Measurements from ENCODE around the gene STAMBPL1.

STAMBPL1 gene

GRCh38 chr10:88841316-88842111, 38.5 kb upstream of the STAMBPL1 start:
- H3K36me3 Mint-ChIP-seq (ENCODE audit: insufficient read depth): peaks cover 1% of the 10 kb centered on the region
- H3K9me3 Mint-ChIP-seq: no peaks in the 10 kb centered on the region
- H3K4me3 Mint-ChIP-seq: no peak overlapping the region
- H3K4me1 Mint-ChIP-seq: no peaks in the 10 kb centered on the region
- ATAC-seq (replicated peaks; ENCODE audit: extremely low read depth, poor library complexity, severe bottlenecking): no peak
- no peak overlapping the region for H3K27ac Mint-ChIP-seq (ENCODE audit: low read depth)
- no peak for DNase-seq (ENCODE audit: low spot score in 2 of 2)
- H3K27me3 Mint-ChIP-seq: peaks cover 7% of the 10 kb centered on the region

GRCh38 chr10:88843171-88843570, 36.9 kb upstream of the STAMBPL1 start:
- Mint-ChIP-seq H3K27ac (ENCODE audit: low read depth) (no peak overlapping the region), H3K4me1 (no peaks in the 10 kb centered on the region), H3K36me3 (ENCODE audit: insufficient read depth) (peaks cover 1% of the 10 kb centered on the region), H3K4me3 (no peak overlapping the region), H3K9me3 (no peaks in the 10 kb centered on the region), H3K27me3 (peaks cover 7% of the 10 kb centered on the region)
- ATAC-seq (replicated peaks; ENCODE audit: extremely low read depth, poor library complexity, severe bottlenecking): no peak
- DNase-seq (ENCODE audit: low spot score in 2 of 2): no peak

GRCh38 chr10:88848499-88848898, 31.5 kb upstream of the STAMBPL1 start:
- no peak for ATAC-seq (replicated peaks; ENCODE audit: extremely low read depth, poor library complexity, severe bottlenecking)
- Mint-ChIP-seq H3K9me3 (no peaks in the 10 kb centered on the region), H3K27me3 (peaks cover 7% of the 10 kb centered on the region), H3K36me3 (ENCODE audit: insufficient read depth) (no peaks in the 10 kb centered on the region), H3K4me1 (no peaks in the 10 kb centered on the region), H3K4me3 (no peak overlapping the region), H3K27ac (ENCODE audit: low read depth) (no peak overlapping the region)
- no peak for DNase-seq (ENCODE audit: low spot score in 2 of 2)

DNA sequence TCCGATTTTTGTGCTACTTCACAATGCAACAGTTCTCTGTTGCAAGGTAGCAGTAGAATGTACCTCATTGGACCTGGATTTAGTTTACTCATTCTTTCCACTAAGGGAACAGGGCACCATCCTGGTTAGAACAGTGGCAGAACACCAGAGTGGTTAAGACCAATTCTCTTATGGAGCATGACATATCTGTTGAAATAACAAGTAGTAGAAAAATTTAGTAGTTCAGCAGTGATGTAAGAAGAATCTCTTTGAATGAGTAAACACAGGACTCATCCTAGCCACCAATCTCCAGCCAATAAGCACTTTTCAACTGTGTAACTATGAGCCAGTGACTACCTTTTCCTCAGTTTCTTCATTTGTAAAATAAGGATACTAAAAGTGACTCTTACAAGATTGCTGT, 30.8 kb upstream of the STAMBPL1 start:
- no peaks in the 10 kb centered on the region for H3K36me3 Mint-ChIP-seq (ENCODE audit: insufficient read depth)
- ATAC-seq (replicated peaks; ENCODE audit: extremely low read depth, poor library complexity, severe bottlenecking) (no peak), DNase-seq (ENCODE audit: low spot score in 2 of 2) (no peak)
- no peaks in the 10 kb centered on the region for H3K4me1 Mint-ChIP-seq
- H3K4me3 Mint-ChIP-seq: no peak overlapping the region
- peaks cover 7% of the 10 kb centered on the region for H3K27me3 Mint-ChIP-seq
- no peak overlapping the region for H3K27ac Mint-ChIP-seq (ENCODE audit: low read depth)
- no peaks in the 10 kb centered on the region for H3K9me3 Mint-ChIP-seq

GRCh38 chr10:88850712-88851111, 29.3 kb upstream of the STAMBPL1 start:
- H3K27ac Mint-ChIP-seq (ENCODE audit: low read depth): no peak overlapping the region
- no peak for DNase-seq (ENCODE audit: low spot score in 2 of 2)
- H3K36me3 Mint-ChIP-seq (ENCODE audit: insufficient read depth): no peaks in the 10 kb centered on the region
- ATAC-seq (replicated peaks; ENCODE audit: extremely low read depth, poor library complexity, severe bottlenecking): no peak
- H3K9me3 Mint-ChIP-seq: no peaks in the 10 kb centered on the region
- no peaks in the 10 kb centered on the region for H3K4me1 Mint-ChIP-seq
- no peak overlapping the region for H3K4me3 Mint-ChIP-seq
- peaks cover 1% of the 10 kb centered on the region for H3K27me3 Mint-ChIP-seq

GRCh38 chr10:88851706-88852105, 28.3 kb upstream of the STAMBPL1 start, which contains the start of gene ANKRD22:
TSS of gene ANKRD22 (minus strand) at chr10:88851844. CDS start at chr10:88851607, 237 bp downstream.
- DNase-seq (ENCODE audit: low spot score in 2 of 2): no peak
- H3K36me3 Mint-ChIP-seq (ENCODE audit: insufficient read depth): no peaks in the 10 kb centered on the region
- H3K9me3 Mint-ChIP-seq: no peaks in the 10 kb centered on the region
- H3K4me3 Mint-ChIP-seq: no peak within 1 kb of the TSS
- no peaks in the 10 kb centered on the region for H3K27me3 Mint-ChIP-seq
- no peak within 1 kb of the TSS for H3K27ac Mint-ChIP-seq (ENCODE audit: low read depth)
- ATAC-seq (replicated peaks; ENCODE audit: extremely low read depth, poor library complexity, severe bottlenecking): no peak
- H3K4me1 Mint-ChIP-seq: no peaks in the 10 kb centered on the region

DNA sequence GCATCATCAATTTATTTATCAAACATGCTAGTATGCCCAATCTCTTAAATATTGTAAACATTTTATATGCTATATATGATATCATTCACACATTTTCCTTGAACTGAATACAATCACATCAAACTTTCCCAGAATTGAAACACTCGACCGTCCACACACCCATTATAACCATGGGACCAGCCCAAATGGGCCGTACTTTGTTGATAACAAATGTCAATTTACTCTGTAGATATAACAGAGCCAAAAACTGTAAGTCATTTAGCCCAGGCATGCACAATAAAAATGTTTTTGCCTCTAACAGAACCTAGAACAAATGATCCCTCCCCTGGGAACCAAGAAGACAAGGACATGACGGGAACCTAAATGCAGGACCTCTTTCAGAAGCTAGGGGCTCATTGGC, 27.7 kb upstream of the STAMBPL1 start:
- no peaks in the 10 kb centered on the region for H3K27me3 Mint-ChIP-seq
- H3K27ac Mint-ChIP-seq (ENCODE audit: low read depth): no peak overlapping the region
- ATAC-seq (replicated peaks; ENCODE audit: extremely low read depth, poor library complexity, severe bottlenecking): no peak
- no peaks in the 10 kb centered on the region for H3K36me3 Mint-ChIP-seq (ENCODE audit: insufficient read depth)
- H3K4me3 Mint-ChIP-seq: no peak overlapping the region
- H3K9me3 Mint-ChIP-seq: no peaks in the 10 kb centered on the region
- DNase-seq (ENCODE audit: low spot score in 2 of 2): no peak
- H3K4me1 Mint-ChIP-seq: no peaks in the 10 kb centered on the region

GRCh38 chr10:88853155-88853881, 26.7 kb upstream of the STAMBPL1 start:
- H3K9me3 Mint-ChIP-seq: no peaks in the 10 kb centered on the region
- no peaks in the 10 kb centered on the region for H3K27me3 Mint-ChIP-seq
- H3K4me3 Mint-ChIP-seq: no peak overlapping the region
- H3K4me1 Mint-ChIP-seq: no peaks in the 10 kb centered on the region
- H3K27ac Mint-ChIP-seq (ENCODE audit: low read depth): no peak overlapping the region
- DNase-seq (ENCODE audit: low spot score in 2 of 2) (no peak), ATAC-seq (replicated peaks; ENCODE audit: extremely low read depth, poor library complexity, severe bottlenecking) (no peak)
- H3K36me3 Mint-ChIP-seq (ENCODE audit: insufficient read depth): no peaks in the 10 kb centered on the region

- Mint-ChIP-seq H3K9me3 (no peaks in the 10 kb centered on the region), H3K27ac (ENCODE audit: low read depth) (no peak overlapping the region), H3K4me3 (no peak overlapping the region), H3K4me1 (no peaks in the 10 kb centered on the region), H3K36me3 (ENCODE audit: insufficient read depth) (no peaks in the 10 kb centered on the region), H3K27me3 (no peaks in the 10 kb centered on the region)
- DNase-seq (ENCODE audit: low spot score in 2 of 2): no peak
- no peak for ATAC-seq (replicated peaks; ENCODE audit: extremely low read depth, poor library complexity, severe bottlenecking)
These were observed 25.4 kb upstream of the STAMBPL1 start for GRCh38 chr10:88854684-88855083.

DNA sequence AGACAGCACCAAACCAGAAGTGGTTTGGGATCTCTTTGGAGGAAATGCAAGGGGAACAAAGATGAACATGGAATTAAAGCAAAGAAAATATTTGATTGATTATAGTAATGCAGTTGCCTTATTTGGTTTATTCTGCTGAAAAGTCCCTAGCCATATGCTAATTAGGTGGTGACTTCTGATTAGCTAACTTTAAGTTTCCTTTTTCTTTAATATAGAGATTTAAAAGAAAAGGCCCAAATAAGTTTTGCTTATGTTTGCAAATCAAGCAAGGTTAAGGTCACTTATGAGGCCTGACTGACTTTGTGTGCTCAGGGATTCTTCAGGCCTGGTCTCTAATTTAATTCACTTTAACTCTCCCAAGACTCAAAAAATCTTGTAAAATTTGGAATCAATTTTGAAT, 22.2 kb upstream of the STAMBPL1 start:
- no peak overlapping the region for H3K27ac Mint-ChIP-seq (ENCODE audit: low read depth)
- ATAC-seq (replicated peaks; ENCODE audit: extremely low read depth, poor library complexity, severe bottlenecking) (no peak), DNase-seq (ENCODE audit: low spot score in 2 of 2) (no peak)
- H3K36me3 Mint-ChIP-seq (ENCODE audit: insufficient read depth): no peaks in the 10 kb centered on the region
- H3K4me3 Mint-ChIP-seq: no peak overlapping the region
- no peaks in the 10 kb centered on the region for H3K9me3 Mint-ChIP-seq
- H3K4me1 Mint-ChIP-seq: no peaks in the 10 kb centered on the region
- peaks cover 2% of the 10 kb centered on the region for H3K27me3 Mint-ChIP-seq

- H3K27ac Mint-ChIP-seq (ENCODE audit: low read depth): no peak overlapping the region
- H3K9me3 Mint-ChIP-seq: no peaks in the 10 kb centered on the region
- no peak for ATAC-seq (replicated peaks; ENCODE audit: extremely low read depth, poor library complexity, severe bottlenecking)
- H3K4me1 Mint-ChIP-seq: no peaks in the 10 kb centered on the region
- DNase-seq (ENCODE audit: low spot score in 2 of 2): no peak
- no peak overlapping the region for H3K4me3 Mint-ChIP-seq
- H3K36me3 Mint-ChIP-seq (ENCODE audit: insufficient read depth): no peaks in the 10 kb centered on the region
- peaks cover 9% of the 10 kb centered on the region for H3K27me3 Mint-ChIP-seq
These were observed 21.6 kb upstream of the STAMBPL1 start for GRCh38 chr10:88858491-88858890.

- ATAC-seq (replicated peaks; ENCODE audit: extremely low read depth, poor library complexity, severe bottlenecking) (no peak), DNase-seq (ENCODE audit: low spot score in 2 of 2) (no peak)
- Mint-ChIP-seq H3K36me3 (ENCODE audit: insufficient read depth) (no peaks in the 10 kb centered on the region), H3K9me3 (no peaks in the 10 kb centered on the region), H3K27ac (ENCODE audit: low read depth) (no peak overlapping the region), H3K27me3 (peaks cover 13% of the 10 kb centered on the region), H3K4me1 (no peaks in the 10 kb centered on the region), H3K4me3 (no peak overlapping the region)
These were observed 19.0 kb upstream of the STAMBPL1 start for GRCh38 chr10:88861036-88861435.

DNA sequence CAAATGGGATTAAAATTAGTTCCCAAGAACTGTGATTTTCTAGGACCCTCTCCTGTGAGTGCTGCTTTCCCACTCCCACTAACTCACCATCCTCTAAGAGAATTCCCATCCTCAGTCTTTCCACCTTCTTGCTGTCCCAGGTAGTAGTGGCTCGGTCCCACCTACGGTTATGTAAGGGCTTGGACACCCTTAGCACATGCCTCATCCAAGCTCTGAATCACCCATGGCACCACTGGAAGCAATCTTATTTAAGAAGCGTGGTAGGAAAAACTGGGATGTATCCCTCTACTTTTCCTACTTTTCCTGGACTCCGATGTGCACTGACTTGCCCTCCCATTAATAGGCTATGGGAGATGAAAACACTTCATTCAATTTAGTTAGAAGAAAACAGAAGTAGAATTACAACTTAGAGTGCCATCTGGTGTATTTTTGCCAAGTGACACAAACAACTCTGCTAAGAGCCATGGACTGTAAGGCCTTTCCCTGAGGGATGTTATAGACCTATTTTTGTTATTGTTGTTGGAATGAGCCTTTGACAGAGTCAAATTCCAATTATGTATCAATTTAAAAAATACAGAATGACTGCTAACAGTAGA, 14.7 kb upstream of the STAMBPL1 start:
- peaks cover 13% of the 10 kb centered on the region for H3K27me3 Mint-ChIP-seq
- H3K9me3 Mint-ChIP-seq: no peaks in the 10 kb centered on the region
- no peaks in the 10 kb centered on the region for H3K36me3 Mint-ChIP-seq (ENCODE audit: insufficient read depth)
- ATAC-seq (replicated peaks; ENCODE audit: extremely low read depth, poor library complexity, severe bottlenecking) (no peak), DNase-seq (ENCODE audit: low spot score in 2 of 2) (no peak)
- no peaks in the 10 kb centered on the region for H3K4me1 Mint-ChIP-seq
- no peak overlapping the region for H3K4me3 Mint-ChIP-seq
- no peak overlapping the region for H3K27ac Mint-ChIP-seq (ENCODE audit: low read depth)
